Psoas muscle (tissue), 8 donors: ENCODE results near the gene CMTM8. TPM values are rescaled to one million over a fixed set of nuclear protein-coding genes. Genes with fewer than 3 reads are reported as not detected.
"Not testable (repeated sequence)": the region's sequence is repeated elsewhere in the genome, so short reads cannot be mapped to it uniquely, and the experiment has no call there.

Experiments used
- ATAC-seq, 4 donors: fragments of 200-7000 bp; cut with Tn5 transposase; one replicate each; pipeline ENCODE4 v1.9.1; 2020; ENCODE audit warnings: moderate library complexity in 3 of 4, mild to moderate bottlenecking in 2 of 4
- DNase-seq, 2 donors: peaks; one replicate each; pipeline ENCODE4 v3.0.0-alpha.2; 2020
- H3K27ac ChIP-seq: fragments of 200-600 bp; one replicate; pipeline ENCODE4 v1.8.0; 2022
- H3K27me3 ChIP-seq, 3 donors: fragments of 200-600 bp in 1 of 3; one replicate each; pipeline versions ENCODE4 v1.6.1 to v1.8.0; 2013 to 2022; ENCODE audit warnings: low read length in 2 of 3, mild to moderate bottlenecking in 2 of 3, moderate library complexity in 1 of 3; ENCODE audit not compliant: insufficient read depth in 3 of 3
- H3K36me3 ChIP-seq, 2 donors: fragments of 200-600 bp in 1 of 2; one replicate each; pipeline versions ENCODE4 v1.6.1 to v1.8.0; 2013 to 2022; ENCODE audit warnings: low read depth in 1 of 2, mild to moderate bottlenecking in 1 of 2, moderate library complexity in 1 of 2; ENCODE audit not compliant: insufficient read depth in 1 of 2
- H3K4me1 ChIP-seq: fragments of 200-600 bp; one replicate; pipeline ENCODE4 v1.8.0; 2022
- H3K4me3 ChIP-seq: fragments of 200-600 bp; one replicate; pipeline ENCODE4 v1.8.0; 2022; ENCODE audit warnings: mild to moderate bottlenecking
- H3K9me3 ChIP-seq: fragments of 200-600 bp; one replicate; pipeline ENCODE4 v1.8.0; 2022
- CTCF ChIP-seq: fragments of 200-600 bp; IDR thresholded peaks from one replicate; pipeline ENCODE4 v1.8.0; 2022; ENCODE audit warnings: antibody characterized with exemption
- WGBS, 3 donors: extraction: QIAGEN DNeasy Blood & Tissue Kit; methylation state at CpG; one replicate each; pipeline versions ENCODE4 v1.1.6 to v1.1.7; 2013; 5-methylcytosine and 5-hydroxymethylcytosine counted together
- intact Hi-C, 2 donors: fragments of 100-400 bp; cut with DNase I; formaldehyde crosslinking; loops; one replicate each; pipeline versions ENCODE4 v1.11.0 to v1.14.2; 2022
- polyA plus RNA-seq, 3 donors: library from polyadenylated mRNA; stranded (reverse); fragments of 200-250 nt; gene quantifications; one replicate each; pipeline ENCODE4 v1.2.3, GENCODE V29; 2013
- total RNA-seq, 4 donors: library from RNA; stranded (reverse); fragmentation: NEBNext Ultra II Directional in 2 of 4; extraction: Animal tissue kit (Norgen Biotek cat#: 25700) in 2 of 4; gene quantifications; one replicate each; pipeline versions ENCODE4 v1.2.1 to v1.2.4, GENCODE V29; 2021 to 2023
- donor health status: healthy with polysubstance abuse.
- donor health status: DM: no; HTN: no; CAD: no; lungs with moderate emphysema.
- donor health status: Bipolar disorder and iron deficiency.
- donor health status: healthy.
- donor health status: DM: yes; HTN: yes; CAD: no.
- donor health status: DM: no; HTN: no; CAD: no.
- donor health status: DM: no; HTN: no; CAD: no.
- donor health status: DM: yes; HTN: yes; CAD: no.

Gene CMTM8
- total and polyA plus RNA-seq, 7 donors: 0.97 to 4.2 (median 2.0) TPM

DNA sequence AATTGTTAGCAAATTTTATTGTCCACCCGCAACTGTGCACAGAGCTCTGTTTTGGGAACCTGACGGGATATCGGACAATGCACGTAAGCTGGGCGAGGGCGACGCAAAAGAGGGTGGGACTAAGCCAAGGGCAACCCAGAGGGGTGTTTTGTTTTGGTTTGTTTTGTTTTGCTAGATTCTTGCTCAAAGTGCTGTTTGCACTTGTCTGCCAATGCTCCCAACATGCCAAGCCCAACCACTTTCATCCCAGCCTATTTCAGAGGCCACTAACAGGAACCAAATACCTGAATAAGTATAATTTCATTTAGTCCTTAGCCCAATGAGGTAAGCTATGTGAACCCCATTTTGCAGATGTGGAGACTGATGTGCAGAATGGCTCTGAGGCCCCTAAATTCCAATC, 143.4 kb downstream of the CMTM8 start:
- WGBS, 3 donors: 70 to 84% (median 72%) methylated on average over 7 of the region's 7 CpGs
- intact Hi-C loops: no loop called here

GRCh38 chr3:32383136-32383711, 144.7 kb downstream of the CMTM8 start:
- no peak for TF ChIP-seq CTCF
- no peak overlapping the region for H3K27ac ChIP-seq
- no peak overlapping the region for H3K4me3 ChIP-seq
- DNase-seq (no peak), ATAC-seq (no peak)
- WGBS, 3 donors: 38 to 64% (median 51%) methylated on average over 2 of the region's 2 CpGs
- no peaks in the 10 kb centered on the region for H3K36me3 ChIP-seq
- no peaks in the 10 kb centered on the region for H3K27me3 ChIP-seq
- intact Hi-C loops: no loop called here
- H3K9me3 ChIP-seq: no peaks in the 10 kb centered on the region
- H3K4me1 ChIP-seq: no peaks in the 10 kb centered on the region

More for the DNA sequence above, 143.4 kb downstream of the CMTM8 start:
- Histone ChIP-seq H3K36me3 (no peaks in the 10 kb centered on the region), H3K4me1 (no peaks in the 10 kb centered on the region), H3K27me3 (no peaks in the 10 kb centered on the region), H3K9me3 (no peaks in the 10 kb centered on the region), H3K4me3 (no peak overlapping the region), H3K27ac (no peak overlapping the region)
- TF ChIP-seq CTCF: no peak
- ATAC-seq (no peak), DNase-seq (no peak)

DNA sequence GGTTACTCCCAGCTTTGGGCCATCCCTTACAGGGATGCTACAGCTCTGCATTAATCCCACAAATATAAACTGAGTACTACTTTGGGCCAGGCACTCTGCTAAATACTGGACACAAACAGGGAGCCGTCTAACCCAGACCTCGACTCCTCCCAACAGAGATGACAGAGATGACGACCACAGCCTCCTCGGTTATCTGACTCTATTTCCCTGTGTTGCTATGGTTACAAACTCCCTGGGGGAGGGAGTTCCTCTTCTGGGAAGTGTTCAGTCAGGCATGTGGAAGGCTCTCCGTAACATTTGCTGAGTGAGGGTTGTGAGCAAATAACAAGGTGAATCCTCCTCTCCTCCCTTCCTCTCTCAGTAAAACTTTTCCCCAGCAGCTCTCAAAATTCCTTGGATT, 146.5 kb downstream of the CMTM8 start:
- H3K27ac ChIP-seq: no peak overlapping the region
- DNase-seq: no peak
- H3K4me1 ChIP-seq: no peaks in the 10 kb centered on the region
- no peak overlapping the region for H3K4me3 ChIP-seq
- intact Hi-C loops: no loop called here
- H3K27me3 ChIP-seq: no peaks in the 10 kb centered on the region
- no peaks in the 10 kb centered on the region for H3K36me3 ChIP-seq
- no peaks in the 10 kb centered on the region for H3K9me3 ChIP-seq
- ATAC-seq: no peak
- TF ChIP-seq CTCF: no peak
- WGBS, 3 donors: 35 to 40% (median 39%) methylated on average over 5 of the region's 5 CpGs

DNA sequence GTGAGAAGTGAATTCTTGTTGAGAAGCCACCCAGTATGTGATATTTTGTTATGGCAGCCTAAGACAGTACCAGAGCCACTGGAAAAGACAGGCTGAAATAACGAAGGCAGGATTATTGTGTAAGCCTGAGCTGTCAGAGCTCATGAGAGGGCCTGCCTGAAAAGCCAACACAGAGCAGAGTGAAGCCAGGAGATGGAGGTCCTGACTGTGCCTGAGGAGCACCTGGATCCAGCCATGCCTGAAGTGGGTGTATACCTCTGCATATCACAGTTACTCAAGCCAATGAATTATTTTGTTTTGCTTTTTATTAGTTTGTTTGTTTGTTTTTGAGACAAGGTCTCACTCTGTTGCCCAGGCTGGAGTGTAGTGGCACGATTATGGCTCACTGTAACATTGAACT, 149.0 kb downstream of the CMTM8 start:
- ATAC-seq: no peak
- intact Hi-C loops: no loop called here

GRCh38 chr3:32389577-32389976, 151.1 kb downstream of the CMTM8 start:
- H3K4me1 ChIP-seq, H3K36me3 ChIP-seq, ATAC-seq, H3K9me3 ChIP-seq, DNase-seq, H3K27ac ChIP-seq, H3K4me3 ChIP-seq, intact Hi-C loops, H3K27me3 ChIP-seq: not testable (repeated sequence)
- WGBS, 3 donors: 90 to 95% (median 95%) methylated on average over 2 of the region's 2 CpGs

More for the DNA sequence above, 149.0 kb downstream of the CMTM8 start:
- no peaks in the 10 kb centered on the region for H3K27me3 ChIP-seq
- no peak for TF ChIP-seq CTCF
- H3K9me3 ChIP-seq: no peaks in the 10 kb centered on the region
- no peak overlapping the region for H3K27ac ChIP-seq
- no peak overlapping the region for H3K4me3 ChIP-seq
- DNase-seq: no peak
- WGBS, 3 donors: 91 to 95% (median 91%) methylated on average over 2 of the region's 2 CpGs
- H3K4me1 ChIP-seq: no peaks in the 10 kb centered on the region
- no peaks in the 10 kb centered on the region for H3K36me3 ChIP-seq
